ENCODE data around the gene CAGE1.
"Not testable (repeated sequence)": the region's sequence is repeated elsewhere in the genome, so short reads cannot be mapped to it uniquely, and the experiment has no call there.

CAGE1 gene

DNA sequence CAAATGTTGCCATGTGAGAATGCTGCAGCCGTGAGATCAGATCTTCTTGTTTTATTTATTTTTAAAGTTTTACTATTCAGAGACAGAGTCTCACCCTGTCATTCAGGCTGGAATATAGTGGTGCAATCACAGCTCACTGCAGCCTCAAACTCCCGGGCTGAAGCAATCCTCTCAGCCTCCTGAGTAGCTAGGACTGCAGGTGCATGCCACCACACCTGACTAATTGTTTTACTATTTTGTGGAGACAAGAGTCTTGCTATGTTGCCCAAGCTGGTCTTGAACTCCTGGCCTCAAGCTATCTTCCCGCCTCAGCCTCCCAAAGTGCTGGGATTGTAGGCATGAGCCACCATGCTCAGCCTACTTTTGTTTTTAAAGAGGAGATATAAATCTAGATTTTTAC lies 54.0 kb downstream of the CAGE1 start:
- no peaks in the 10 kb centered on the region for H3K27me3 ChIP-seq (ENCODE audit: insufficient read depth, low read length)
- no peak overlapping the region for H3K27ac ChIP-seq (ENCODE audit: low read depth, low read length)
- no peaks in the 10 kb centered on the region for H3K4me1 ChIP-seq (ENCODE audit: insufficient read depth, low read length)
- no peaks in the 10 kb centered on the region for H3K9me3 ChIP-seq (ENCODE audit: insufficient read depth, low read depth, low read length)
- no peak overlapping the region for H3K9ac ChIP-seq (ENCODE audit: low read depth, low read length)
- no peak overlapping the region for H3K4me3 ChIP-seq (ENCODE audit: low read length)
- no peaks in the 10 kb centered on the region for H3K36me3 ChIP-seq (ENCODE audit: insufficient read depth, low read length)
- 98% methylated on average over 3 of the region's 3 CpGs for WGBS

DNA sequence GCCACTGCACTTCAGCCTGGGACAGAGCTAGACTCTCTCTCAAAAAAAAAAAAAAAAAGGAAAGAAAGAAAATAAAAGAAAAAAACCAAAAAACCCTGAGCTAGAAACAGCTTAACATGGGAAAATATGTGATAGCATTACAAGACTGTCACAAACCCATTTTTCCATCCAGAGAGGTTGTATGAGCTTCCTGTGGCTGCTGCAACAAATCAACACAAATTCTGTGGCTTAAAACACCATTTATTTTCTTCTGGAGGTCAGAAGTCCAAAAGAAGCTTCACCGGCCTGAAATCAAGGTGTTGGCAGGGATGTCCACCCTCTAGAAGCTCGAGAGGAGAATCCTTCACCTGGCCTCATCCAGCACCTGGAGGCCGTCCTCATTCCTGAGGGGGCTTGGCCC lies 54.9 kb downstream of the CAGE1 start:
- H3K27ac ChIP-seq (ENCODE audit: low read depth, low read length): no peak overlapping the region
- no peaks in the 10 kb centered on the region for H3K36me3 ChIP-seq (ENCODE audit: insufficient read depth, low read length)
- no peak overlapping the region for H3K9ac ChIP-seq (ENCODE audit: low read depth, low read length)
- WGBS: 92% methylated on average over 3 of the region's 3 CpGs
- H3K4me1 ChIP-seq (ENCODE audit: insufficient read depth, low read length): no peaks in the 10 kb centered on the region
- H3K27me3 ChIP-seq (ENCODE audit: insufficient read depth, low read length): no peaks in the 10 kb centered on the region
- no peak overlapping the region for H3K4me3 ChIP-seq (ENCODE audit: low read length)
- no peaks in the 10 kb centered on the region for H3K9me3 ChIP-seq (ENCODE audit: insufficient read depth, low read depth, low read length)

DNA sequence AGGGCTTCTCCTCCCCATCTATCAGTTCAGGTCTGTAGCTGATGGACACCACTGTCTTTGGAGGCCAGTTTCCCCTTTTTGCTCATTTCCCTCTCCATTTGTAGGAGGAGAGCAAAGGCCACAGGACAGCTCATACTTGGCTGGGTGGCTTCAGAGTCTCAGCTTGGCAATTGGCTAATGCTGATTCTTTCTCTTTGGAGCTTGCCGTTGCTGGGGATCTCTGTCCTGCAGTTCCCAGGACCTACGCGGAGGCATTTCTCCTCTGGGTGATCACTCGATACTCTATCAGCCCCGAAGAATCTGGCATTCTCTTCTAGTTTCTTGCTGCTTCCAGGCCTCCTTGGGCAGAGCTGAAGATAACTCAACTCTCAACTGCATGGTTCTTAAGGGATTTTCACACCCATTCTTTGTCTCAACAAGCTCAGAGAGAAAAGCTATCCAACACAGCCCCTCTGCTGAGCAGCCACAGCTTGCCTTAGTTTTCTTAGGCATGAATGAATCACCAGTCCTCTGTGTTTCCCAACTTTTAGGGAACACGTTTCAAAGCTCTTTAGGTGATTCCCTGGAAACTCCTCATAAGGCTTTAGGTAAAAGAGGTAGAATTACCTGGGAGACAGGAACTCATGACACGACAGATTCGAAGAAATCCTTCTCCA lies 57.3 kb downstream of the CAGE1 start:
- H3K9ac ChIP-seq (ENCODE audit: low read depth, low read length): no peak overlapping the region
- no peaks in the 10 kb centered on the region for H3K4me1 ChIP-seq (ENCODE audit: insufficient read depth, low read length)
- no peaks in the 10 kb centered on the region for H3K27me3 ChIP-seq (ENCODE audit: insufficient read depth, low read length)
- H3K27ac ChIP-seq (ENCODE audit: low read depth, low read length): no peak overlapping the region
- no peak overlapping the region for H3K4me3 ChIP-seq (ENCODE audit: low read length)
- 85% methylated on average over 6 of the region's 8 CpGs for WGBS
- H3K36me3 ChIP-seq (ENCODE audit: insufficient read depth, low read length): no peaks in the 10 kb centered on the region
- H3K9me3 ChIP-seq (ENCODE audit: insufficient read depth, low read depth, low read length): no peaks in the 10 kb centered on the region

DNA sequence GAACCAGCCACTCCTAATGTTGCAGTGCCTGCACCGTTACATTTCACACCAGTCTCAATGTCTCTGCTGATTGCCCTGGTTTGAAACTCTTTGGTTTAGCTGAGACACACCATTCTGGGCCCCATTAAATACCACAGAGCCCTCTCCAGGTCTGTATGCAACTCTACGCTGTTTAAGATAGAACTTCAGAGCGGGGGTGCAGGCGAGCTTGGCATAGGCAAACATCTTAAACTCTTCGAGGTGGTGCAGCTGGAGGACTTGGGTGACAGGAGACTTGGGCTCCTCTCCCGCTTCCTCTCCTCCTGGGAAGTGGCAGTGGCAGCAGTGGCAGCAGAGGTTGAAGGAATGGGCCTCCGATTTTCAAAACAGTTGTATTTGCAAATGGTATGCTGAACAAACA lies 58.1 kb downstream of the CAGE1 start:
- WGBS: 94% methylated on average over 7 of the region's 7 CpGs
- H3K9me3 ChIP-seq (ENCODE audit: insufficient read depth, low read depth, low read length): no peaks in the 10 kb centered on the region

DNA sequence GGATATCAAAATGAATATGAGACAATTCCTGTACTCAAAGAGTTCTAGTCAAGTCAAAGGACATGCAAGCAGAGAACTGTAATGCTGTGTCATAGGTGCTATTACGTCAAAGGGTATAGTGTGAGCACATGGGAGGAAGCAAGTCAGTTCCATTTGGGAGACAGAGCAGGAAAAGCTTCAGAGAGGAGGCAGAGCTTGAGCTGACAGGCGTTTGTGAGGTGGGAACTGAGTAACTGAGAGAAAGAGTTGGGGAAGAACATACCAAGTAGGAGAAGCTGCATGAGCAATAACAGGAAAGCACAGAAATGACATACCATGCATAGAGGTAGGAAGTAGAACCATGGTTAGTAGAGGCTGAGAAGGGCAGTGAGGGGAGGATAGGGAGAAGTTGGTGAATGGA lies 61.3 kb downstream of the CAGE1 start:
- Histone ChIP-seq H3K9ac (ENCODE audit: low read depth, low read length) (no peak overlapping the region), H3K27me3 (ENCODE audit: insufficient read depth, low read length) (no peaks in the 10 kb centered on the region), H3K4me3 (ENCODE audit: low read length) (no peak overlapping the region), H3K27ac (ENCODE audit: low read depth, low read length) (no peak overlapping the region), H3K4me1 (ENCODE audit: insufficient read depth, low read length) (no peaks in the 10 kb centered on the region), H3K36me3 (ENCODE audit: insufficient read depth, low read length) (no peaks in the 10 kb centered on the region), H3K9me3 (ENCODE audit: insufficient read depth, low read depth, low read length) (no peaks in the 10 kb centered on the region)
- WGBS: 83% methylated on average over 2 of the region's 2 CpGs

More for the DNA sequence above, 58.1 kb downstream of the CAGE1 start:
- Histone ChIP-seq H3K4me1 (ENCODE audit: insufficient read depth, low read length) (no peaks in the 10 kb centered on the region), H3K4me3 (ENCODE audit: low read length) (no peak overlapping the region), H3K27ac (ENCODE audit: low read depth, low read length) (no peak overlapping the region), H3K9ac (ENCODE audit: low read depth, low read length) (no peak overlapping the region), H3K36me3 (ENCODE audit: insufficient read depth, low read length) (no peaks in the 10 kb centered on the region), H3K27me3 (ENCODE audit: insufficient read depth, low read length) (no peaks in the 10 kb centered on the region)

DNA sequence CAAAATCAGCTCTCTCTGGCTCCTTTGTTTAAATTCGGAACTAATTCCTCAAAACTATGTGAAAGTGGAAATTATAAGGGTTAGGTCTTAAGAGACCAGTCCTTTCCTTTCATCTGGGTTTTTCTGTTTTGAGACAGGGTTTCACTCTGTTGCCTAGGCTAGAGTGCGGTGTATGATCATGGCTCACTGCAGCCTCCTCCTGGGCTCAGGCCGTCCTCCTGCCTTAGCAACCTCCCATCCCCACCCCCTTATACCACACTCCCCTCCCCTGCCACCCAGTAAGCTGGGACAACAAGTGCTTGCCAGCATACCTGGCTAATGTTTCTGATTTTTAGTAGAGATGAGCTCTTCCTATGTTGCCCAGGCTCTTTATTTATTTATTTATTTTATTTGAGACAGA lies 63.8 kb downstream of the CAGE1 start:
- Histone ChIP-seq H3K9me3 (ENCODE audit: insufficient read depth, low read depth, low read length) (no peaks in the 10 kb centered on the region), H3K9ac (ENCODE audit: low read depth, low read length) (no peak overlapping the region), H3K27ac (ENCODE audit: low read depth, low read length) (no peak overlapping the region), H3K36me3 (ENCODE audit: insufficient read depth, low read length) (no peaks in the 10 kb centered on the region), H3K4me1 (ENCODE audit: insufficient read depth, low read length) (no peaks in the 10 kb centered on the region), H3K4me3 (ENCODE audit: low read length) (no peak overlapping the region), H3K27me3 (ENCODE audit: insufficient read depth, low read length) (no peaks in the 10 kb centered on the region)
- WGBS: 89% methylated on average over 3 of the region's 3 CpGs

DNA sequence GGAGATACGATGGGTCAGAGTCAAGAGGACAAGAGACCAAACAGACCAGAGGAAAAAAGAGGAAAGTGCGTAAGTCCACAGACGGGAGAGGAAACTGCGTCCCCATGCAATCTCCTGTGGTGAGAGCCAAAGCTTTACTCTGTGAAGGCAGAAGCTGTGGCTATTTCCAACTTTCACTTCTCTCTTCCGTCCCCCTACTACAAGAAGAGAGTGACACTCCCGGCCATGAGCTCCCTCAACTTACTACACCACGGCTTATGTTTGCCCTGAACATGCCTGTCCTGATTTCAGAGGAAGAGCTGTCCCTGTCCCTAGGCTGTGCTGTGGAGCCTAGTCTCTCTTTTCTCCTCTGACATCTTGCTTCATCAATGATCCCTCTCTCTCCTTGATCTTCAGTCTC lies 65.0 kb downstream of the CAGE1 start:
- 91% methylated on average over 7 of the region's 7 CpGs for WGBS
- Histone ChIP-seq H3K36me3 (ENCODE audit: insufficient read depth, low read length) (no peaks in the 10 kb centered on the region), H3K27me3 (ENCODE audit: insufficient read depth, low read length) (no peaks in the 10 kb centered on the region), H3K27ac (ENCODE audit: low read depth, low read length) (no peak overlapping the region), H3K4me3 (ENCODE audit: low read length) (no peak overlapping the region), H3K4me1 (ENCODE audit: insufficient read depth, low read length) (no peaks in the 10 kb centered on the region), H3K9ac (ENCODE audit: low read depth, low read length) (no peak overlapping the region), H3K9me3 (ENCODE audit: insufficient read depth, low read depth, low read length) (no peaks in the 10 kb centered on the region)

DNA sequence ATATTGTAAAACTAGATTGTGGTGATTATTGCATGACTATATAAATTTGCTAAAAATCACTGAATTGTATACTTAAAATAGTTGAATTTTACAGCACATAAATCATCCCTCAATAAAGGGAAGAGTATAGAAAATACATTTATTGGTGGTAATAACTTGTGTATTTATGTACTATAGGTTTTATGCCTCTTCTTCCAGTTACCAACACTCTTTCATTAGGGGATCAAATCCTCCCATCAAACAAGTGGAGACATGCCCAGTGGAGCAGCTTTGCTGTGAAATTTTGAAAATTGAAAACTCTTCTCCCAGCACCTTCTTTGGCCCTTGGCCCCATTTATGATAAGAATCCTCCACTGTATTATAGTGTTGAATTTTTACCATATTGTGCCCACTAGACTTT lies 66.5 kb downstream of the CAGE1 start:
- Histone ChIP-seq H3K27ac (ENCODE audit: low read depth, low read length) (no peak overlapping the region), H3K4me3 (ENCODE audit: low read length) (no peak overlapping the region), H3K36me3 (ENCODE audit: insufficient read depth, low read length) (no peaks in the 10 kb centered on the region), H3K4me1 (ENCODE audit: insufficient read depth, low read length) (no peaks in the 10 kb centered on the region), H3K9me3 (ENCODE audit: insufficient read depth, low read depth, low read length) (no peaks in the 10 kb centered on the region), H3K27me3 (ENCODE audit: insufficient read depth, low read length) (no peaks in the 10 kb centered on the region), H3K9ac (ENCODE audit: low read depth, low read length) (no peak overlapping the region)

DNA sequence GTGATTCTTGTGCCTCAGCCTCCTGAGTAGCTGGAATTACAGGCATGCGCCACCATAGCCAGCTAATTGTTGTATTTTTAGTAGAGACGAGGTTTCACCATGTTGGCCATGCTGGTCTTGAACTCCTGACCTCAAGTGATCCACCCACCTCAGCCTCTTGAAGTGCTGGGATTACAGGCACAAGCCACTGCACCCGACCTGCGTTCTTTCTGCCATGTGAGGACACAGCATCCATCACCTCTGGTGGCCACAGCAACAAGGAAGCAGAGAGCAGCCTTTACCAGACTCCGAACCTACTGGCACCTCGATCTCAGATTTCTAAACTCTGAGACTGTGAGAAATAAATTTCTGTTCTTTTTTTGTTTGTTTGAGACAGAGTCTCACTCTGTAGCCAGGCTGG lies 67.7 kb downstream of the CAGE1 start:
- H3K27ac ChIP-seq (ENCODE audit: low read depth, low read length); H3K4me1 ChIP-seq (ENCODE audit: insufficient read depth, low read length); H3K9me3 ChIP-seq (ENCODE audit: insufficient read depth, low read depth, low read length); H3K27me3 ChIP-seq (ENCODE audit: insufficient read depth, low read length); H3K36me3 ChIP-seq (ENCODE audit: insufficient read depth, low read length); H3K4me3 ChIP-seq (ENCODE audit: low read length); H3K9ac ChIP-seq (ENCODE audit: low read depth, low read length): not testable (repeated sequence)
- WGBS: 90% methylated on average over 6 of the region's 6 CpGs

DNA sequence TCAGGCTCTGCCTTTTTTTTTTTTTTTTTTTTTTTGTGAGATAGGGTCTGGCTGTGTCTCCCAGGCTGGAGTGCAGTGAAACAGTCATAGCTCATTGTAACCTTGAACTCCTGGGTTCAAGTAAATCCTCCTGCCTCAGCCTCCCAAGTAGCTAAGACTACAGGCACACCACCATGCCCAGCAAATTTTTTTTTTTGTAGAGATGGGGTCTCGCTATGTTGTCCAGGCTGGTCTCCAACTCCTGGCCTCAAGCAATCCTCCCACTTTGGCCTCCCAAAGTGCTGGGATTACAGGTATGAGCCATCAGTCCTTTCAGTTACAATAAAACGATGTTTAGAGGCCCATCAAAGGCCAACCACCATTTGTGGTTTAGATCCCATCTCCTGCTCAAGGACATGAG lies 70.1 kb downstream of the CAGE1 start:
- not testable (repeated sequence) for H3K4me3 ChIP-seq (ENCODE audit: low read length); H3K36me3 ChIP-seq (ENCODE audit: insufficient read depth, low read length); H3K9me3 ChIP-seq (ENCODE audit: insufficient read depth, low read depth, low read length); H3K4me1 ChIP-seq (ENCODE audit: insufficient read depth, low read length); H3K27ac ChIP-seq (ENCODE audit: low read depth, low read length); H3K9ac ChIP-seq (ENCODE audit: low read depth, low read length); H3K27me3 ChIP-seq (ENCODE audit: insufficient read depth, low read length)
- WGBS: 97% methylated on average over 2 of the region's 2 CpGs

DNA sequence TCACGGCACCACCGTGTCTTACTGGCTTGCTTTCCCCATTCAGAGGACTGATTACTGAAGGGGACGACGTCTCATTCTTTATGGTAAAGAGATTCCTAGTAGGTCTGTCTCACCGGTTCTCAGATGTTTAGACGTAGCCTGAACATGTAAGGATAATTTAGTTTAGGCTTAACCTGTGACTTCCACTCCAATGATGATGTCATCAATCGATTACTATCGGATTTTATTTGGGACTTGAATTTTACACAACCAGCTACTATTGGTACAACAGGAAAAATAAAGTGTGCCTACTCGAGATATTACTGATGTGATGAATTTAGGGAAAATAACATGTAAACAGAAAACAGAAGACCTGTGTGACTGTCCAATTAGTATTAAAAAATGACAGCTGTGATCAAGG lies 72.0 kb downstream of the CAGE1 start:
- Histone ChIP-seq H3K27ac (ENCODE audit: low read depth, low read length) (no peak overlapping the region), H3K27me3 (ENCODE audit: insufficient read depth, low read length) (no peaks in the 10 kb centered on the region), H3K9me3 (ENCODE audit: insufficient read depth, low read depth, low read length) (no peaks in the 10 kb centered on the region), H3K4me3 (ENCODE audit: low read length) (no peak overlapping the region), H3K9ac (ENCODE audit: low read depth, low read length) (no peak overlapping the region), H3K36me3 (ENCODE audit: insufficient read depth, low read length) (no peaks in the 10 kb centered on the region), H3K4me1 (ENCODE audit: insufficient read depth, low read length) (0 out of 2 replicates have a peak, but pooled peaks cover 3% of the 10 kb centered on the region)
- whole genome bisulfite sequencing: 95% methylated on average over 9 of the region's 9 CpGs

All from HUES64 (cell line).